Gastrocnemius medialis (tissue), 4 donors: Measurements from ENCODE around the gene KLRC3. TPM values are rescaled to one million over a fixed set of nuclear protein-coding genes. Genes with fewer than 3 reads are reported as not detected.
"Not testable (repeated sequence)": the region's sequence is repeated elsewhere in the genome, so short reads cannot be mapped to it uniquely, and the experiment has no call there.

Experiments
- ATAC-seq, 2 donors: fragments of 150-250 bp; one replicate each; pipeline ENCODE4 v1.9.1; 2016
- DNase-seq, 2 donors: peaks; one replicate each; pipeline ENCODE4 v3.0.0-alpha.2; 2019
- H3K27ac ChIP-seq, 4 donors: fragments of 200-600 bp; sonication (generic); 1 replicate in 1 of 4; 2 replicates in 3 of 4; pipeline ENCODE4 v1.5.1; 2016 to 2018; ENCODE audit warnings: mild to moderate bottlenecking in 2 of 4, moderate library complexity in 1 of 4
- H3K27me3 ChIP-seq, 3 donors: fragments of 200-600 bp; sonication (generic) in 2 of 3; 1 replicate in 1 of 3; 2 replicates in 2 of 3; pipeline versions ENCODE4 v1.5.1 to v1.6.0; 2016 to 2019; ENCODE audit warnings: mild to moderate bottlenecking in 1 of 3, moderate library complexity in 1 of 3
- H3K36me3 ChIP-seq, 2 donors: fragments of 200-600 bp; sonication (generic) in 1 of 2; one replicate each; pipeline ENCODE4 v1.5.1; 2017 to 2018
- H3K4me1 ChIP-seq, 2 donors: fragments of 200-600 bp; sonication (generic) in 1 of 2; one replicate each; pipeline ENCODE4 v1.5.1; 2016 to 2017; ENCODE audit warnings: mild to moderate bottlenecking in 2 of 2
- H3K4me3 ChIP-seq, 4 donors: fragments of 200-600 bp; sonication (generic) in 3 of 4; 1 replicate in 1 of 4; 2 replicates in 3 of 4; pipeline ENCODE4 v1.5.1; 2016 to 2019; ENCODE audit warnings: mild to moderate bottlenecking in 2 of 4
- H3K9me3 ChIP-seq, 3 donors: fragments of 200-600 bp; sonication (generic) in 2 of 3; 1 replicate in 1 of 3; 2 replicates in 2 of 3; pipeline ENCODE4 v1.5.1; 2016 to 2019
- CTCF ChIP-seq, 5 experiments: fragments of 450-650 bp in 3 of 5; fragments of 200-600 bp in 2 of 5; sonication (generic) in 2 of 5; IDR thresholded peaks in 4 of 5; conservative IDR thresholded peaks in 1 of 5; 1 replicate in 4 of 5; 2 replicates in 1 of 5; pipeline ENCODE4 v1.5.1; 2016 to 2019; ENCODE audit warnings: antibody characterized with exemption in 5 of 5, mild to moderate bottlenecking in 3 of 5, moderate library complexity in 3 of 5
- POLR2A ChIP-seq, 2 donors: fragments of 450-650 bp; IDR thresholded peaks; one replicate each; pipeline ENCODE4 v1.6.1; 2017; ENCODE audit warnings: antibody characterized with exemption in 2 of 2, mild to moderate bottlenecking in 2 of 2, moderate library complexity in 2 of 2
- in situ Hi-C, 4 donors: fragments of 200-750 bp; cut with MboI; loops; one replicate each; pipeline versions ENCODE4 v1.15.0 to v1.8.0; 2017; ENCODE audit warnings: low sequenced_read_pairs in 4 of 4
- intact Hi-C: fragments of 100-400 bp; cut with DNase I; formaldehyde crosslinking; loops from one replicate; pipeline ENCODE4 v1.15.1; 2023; ENCODE audit warnings: low total_unique reads
- total RNA-seq, 4 donors: library from RNA; depleted of rRNA; stranded (reverse); fragments of >200 nt; gene quantifications; one replicate each; pipeline versions ENCODE4 v1.1.0 to v1.2.3, GENCODE V29; 2016

Gene KLRC3
- total RNA-seq, 4 donors from 2014 or later, result not detected

GRCh38 chr12:10455766-10456165, 35.4 kb upstream of the KLRC3 start:
- ATAC-seq, result no peak
- H3K27ac ChIP-seq, result no peak overlapping the region
- peaks cover 0 to 3% (median 0%) of the 10 kb centered on the region in 3 donors for H3K9me3 ChIP-seq
- H3K4me1 ChIP-seq, result no peaks in the 10 kb centered on the region
- H3K4me3 ChIP-seq, result no peak overlapping the region
- intact Hi-C loops (no loop called here), in situ Hi-C loops (no loop called here)
- H3K27me3 ChIP-seq, result no peaks in the 10 kb centered on the region
- no peaks in the 10 kb centered on the region for H3K36me3 ChIP-seq
- no peak for DNase-seq
- TF ChIP-seq CTCF (IDR thresholded peaks at IDR 0.05 in 4 of 5, conservative IDR thresholded peaks at IDR 0.05 in 1 of 5), result no peak
- no peak for TF ChIP-seq POLR2A (IDR thresholded peaks at IDR 0.05)

- no peaks in the 10 kb centered on the region for H3K27me3 ChIP-seq
- H3K4me3 ChIP-seq, result no peak overlapping the region
- no peak for TF ChIP-seq CTCF (IDR thresholded peaks at IDR 0.05 in 4 of 5, conservative IDR thresholded peaks at IDR 0.05 in 1 of 5)
- TF ChIP-seq POLR2A (IDR thresholded peaks at IDR 0.05), result no peak
- H3K4me1 ChIP-seq, result no peaks in the 10 kb centered on the region
- in situ Hi-C loops (no loop called here), intact Hi-C loops (no loop called here)
- no peaks in the 10 kb centered on the region for H3K36me3 ChIP-seq
- H3K27ac ChIP-seq, result no peak overlapping the region
- DNase-seq (no peak), ATAC-seq (no peak)
- H3K9me3 ChIP-seq, result peaks cover 0 to 3% (median 0%) of the 10 kb centered on the region in 3 donors
These were observed 34.1 kb upstream of the KLRC3 start for GRCh38 chr12:10454531-10454930.

GRCh38 chr12:10453156-10453555, 32.8 kb upstream of the KLRC3 start, which contains the start of gene KLRC1:
Gene KLRC1, minus strand, starts transcription at chr12:10453377. Its CDS starts 2,221 bp downstream, at chr12:10451156.
- intact Hi-C loops (no loop called here), in situ Hi-C loops (no loop called here)
- peaks cover 0 to 3% (median 0%) of the 10 kb centered on the region in 3 donors for H3K9me3 ChIP-seq
- no peaks in the 10 kb centered on the region for H3K36me3 ChIP-seq
- ATAC-seq (no peak), DNase-seq (no peak)
- no peaks in the 10 kb centered on the region for H3K4me1 ChIP-seq
- no peak within 1 kb of the TSS for H3K4me3 ChIP-seq
- H3K27ac ChIP-seq, result no peak within 1 kb of the TSS
- no peak for TF ChIP-seq CTCF (IDR thresholded peaks at IDR 0.05 in 4 of 5, conservative IDR thresholded peaks at IDR 0.05 in 1 of 5)
- TF ChIP-seq POLR2A (IDR thresholded peaks at IDR 0.05), result no peak
- H3K27me3 ChIP-seq, result no peaks in the 10 kb centered on the region

GRCh38 chr12:10448236-10448635, 27.8 kb upstream of the KLRC3 start:
- Histone ChIP-seq H3K27ac (no peak overlapping the region), H3K4me3 (no peak overlapping the region), H3K36me3 (no peaks in the 10 kb centered on the region), H3K9me3 (no peaks in the 10 kb centered on the region), H3K27me3 (no peaks in the 10 kb centered on the region), H3K4me1 (no peaks in the 10 kb centered on the region)
- DNase-seq (no peak), ATAC-seq (no peak)
- intact Hi-C loops (no loop called here), in situ Hi-C loops (no loop called here)
- TF ChIP-seq POLR2A (IDR thresholded peaks at IDR 0.05), result no peak

- H3K4me3 ChIP-seq, H3K27ac ChIP-seq, ATAC-seq, H3K27me3 ChIP-seq, in situ Hi-C loops, intact Hi-C loops, DNase-seq, H3K36me3 ChIP-seq, H3K4me1 ChIP-seq, H3K9me3 ChIP-seq: not testable (repeated sequence)
These were observed 25.7 kb upstream of the KLRC3 start for GRCh38 chr12:10446052-10446451.

- H3K4me3 ChIP-seq, in situ Hi-C loops, H3K9me3 ChIP-seq, H3K27ac ChIP-seq, H3K4me1 ChIP-seq, ATAC-seq, H3K36me3 ChIP-seq, intact Hi-C loops, H3K27me3 ChIP-seq, DNase-seq: not testable (repeated sequence)
These were observed 20.7 kb upstream of the KLRC3 start for GRCh38 chr12:10441144-10441543.

- H3K27me3 ChIP-seq, H3K4me3 ChIP-seq, DNase-seq, H3K36me3 ChIP-seq, H3K27ac ChIP-seq, ATAC-seq, in situ Hi-C loops, H3K4me1 ChIP-seq, intact Hi-C loops, H3K9me3 ChIP-seq: not testable (repeated sequence)
These were observed 19.3 kb upstream of the KLRC3 start for GRCh38 chr12:10439608-10440274.

- H3K4me3 ChIP-seq, H3K27ac ChIP-seq, ATAC-seq, H3K9me3 ChIP-seq, DNase-seq, intact Hi-C loops, H3K36me3 ChIP-seq, H3K4me1 ChIP-seq, in situ Hi-C loops, H3K27me3 ChIP-seq: not testable (repeated sequence)
These were observed 17.2 kb upstream of the KLRC3 start for GRCh38 chr12:10437601-10438000.

- ATAC-seq, result not testable (repeated sequence)
These were observed 15.4 kb upstream of the KLRC3 start, which contains the start of gene KLRC2 for GRCh38 chr12:10435816-10436215. Gene KLRC2, minus strand, starts transcription at chr12:10436010. Its CDS starts 24 bp downstream, at chr12:10435986.

More at GRCh38 chr12:10435816-10436215, 15.4 kb upstream of the KLRC3 start, which contains the start of gene KLRC2:
- H3K36me3 ChIP-seq, H3K9me3 ChIP-seq, H3K27me3 ChIP-seq, H3K4me3 ChIP-seq, intact Hi-C loops, DNase-seq, H3K27ac ChIP-seq, H3K4me1 ChIP-seq, in situ Hi-C loops: not testable (repeated sequence)
